ENCODE results near the gene SPNS2. TPM values are rescaled to one million over a fixed set of nuclear protein-coding genes. Genes with fewer than 3 reads are reported as not detected.
A peak's percentile ranks its signal among the peaks of the same experiment; 100 is the strongest.

The SPNS2 gene
- total and polyA plus RNA-seq, 4 donors = 2.3 to 56.2 (median 17.2) TPM

GRCh38 chr17:4547118-4547906 is 48.6 kb downstream of the SPNS2 start:
- no peaks in the 10 kb centered on the region for H3K27me3 ChIP-seq (ENCODE audit: control insufficient read depth in 1 of 2, insufficient read depth in 2 of 2, low read length in 1 of 2)
- WGBS, 2 donors = 84 to 87% methylated on average over 17 of the region's 17 CpGs
- H3K4me3 ChIP-seq (ENCODE audit: low read length in 2 of 2) = no peak overlapping the region
- ATAC-seq (ENCODE audit: low FRiP score) (no peak), DNase-seq (no peak)
- no peaks in the 10 kb centered on the region for H3K9me3 ChIP-seq (ENCODE audit: control insufficient read depth, low read length)
- H3K36me3 ChIP-seq (ENCODE audit: control insufficient read depth in 1 of 2, insufficient read depth in 2 of 2, low read length in 1 of 2) = peaks cover 0 to 10% of the 10 kb centered on the region in 2 donors
- no peaks in the 10 kb centered on the region for H3K4me1 ChIP-seq (ENCODE audit: control insufficient read depth in 1 of 2, insufficient read depth in 2 of 2, low read length in 2 of 2)
- intact Hi-C loops (cut with DNase I) = no loop called here
- H3K27ac ChIP-seq (ENCODE audit: low read depth in 1 of 2, low read length in 2 of 2) = no peak overlapping the region

DNA sequence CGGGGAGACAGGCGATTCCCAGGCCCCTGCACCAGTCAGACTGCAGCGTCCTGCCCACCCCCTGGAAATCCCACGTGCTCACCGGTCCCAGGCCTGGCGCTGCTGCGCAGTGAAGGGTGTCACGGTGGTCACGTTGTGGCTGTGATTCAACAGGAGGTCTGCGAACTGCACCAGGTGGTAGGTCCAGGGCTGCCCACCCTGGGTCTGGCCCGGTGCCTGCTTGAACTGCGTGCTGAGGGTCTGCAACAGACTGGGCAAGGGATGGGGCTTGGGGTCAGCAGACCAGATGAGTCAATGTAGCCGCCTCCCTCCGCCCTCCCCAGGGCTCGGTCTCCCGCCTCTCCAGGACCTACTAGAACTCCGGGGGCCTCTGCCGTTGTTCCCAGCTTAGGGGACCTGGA is 49.4 kb downstream of the SPNS2 start:
- H3K4me1 ChIP-seq (ENCODE audit: control insufficient read depth in 1 of 2, insufficient read depth in 2 of 2, low read length in 2 of 2) = no peaks in the 10 kb centered on the region
- intact Hi-C loops (cut with DNase I) = no loop called here
- H3K27ac ChIP-seq (ENCODE audit: low read depth in 1 of 2, low read length in 2 of 2) = no peak overlapping the region
- DNase-seq (no peak), ATAC-seq (ENCODE audit: low FRiP score) (no peak)
- H3K36me3 ChIP-seq (ENCODE audit: control insufficient read depth in 1 of 2, insufficient read depth in 2 of 2, low read length in 1 of 2) = peaks cover 0 to 10% of the 10 kb centered on the region in 2 donors
- H3K4me3 ChIP-seq (ENCODE audit: low read length in 2 of 2) = no peak overlapping the region
- 89 to 93% methylated on average over 18 of the region's 18 CpGs for WGBS, 2 donors
- H3K27me3 ChIP-seq (ENCODE audit: control insufficient read depth in 1 of 2, insufficient read depth in 2 of 2, low read length in 1 of 2) = no peaks in the 10 kb centered on the region
- H3K9me3 ChIP-seq (ENCODE audit: control insufficient read depth, low read length) = no peaks in the 10 kb centered on the region

DNA sequence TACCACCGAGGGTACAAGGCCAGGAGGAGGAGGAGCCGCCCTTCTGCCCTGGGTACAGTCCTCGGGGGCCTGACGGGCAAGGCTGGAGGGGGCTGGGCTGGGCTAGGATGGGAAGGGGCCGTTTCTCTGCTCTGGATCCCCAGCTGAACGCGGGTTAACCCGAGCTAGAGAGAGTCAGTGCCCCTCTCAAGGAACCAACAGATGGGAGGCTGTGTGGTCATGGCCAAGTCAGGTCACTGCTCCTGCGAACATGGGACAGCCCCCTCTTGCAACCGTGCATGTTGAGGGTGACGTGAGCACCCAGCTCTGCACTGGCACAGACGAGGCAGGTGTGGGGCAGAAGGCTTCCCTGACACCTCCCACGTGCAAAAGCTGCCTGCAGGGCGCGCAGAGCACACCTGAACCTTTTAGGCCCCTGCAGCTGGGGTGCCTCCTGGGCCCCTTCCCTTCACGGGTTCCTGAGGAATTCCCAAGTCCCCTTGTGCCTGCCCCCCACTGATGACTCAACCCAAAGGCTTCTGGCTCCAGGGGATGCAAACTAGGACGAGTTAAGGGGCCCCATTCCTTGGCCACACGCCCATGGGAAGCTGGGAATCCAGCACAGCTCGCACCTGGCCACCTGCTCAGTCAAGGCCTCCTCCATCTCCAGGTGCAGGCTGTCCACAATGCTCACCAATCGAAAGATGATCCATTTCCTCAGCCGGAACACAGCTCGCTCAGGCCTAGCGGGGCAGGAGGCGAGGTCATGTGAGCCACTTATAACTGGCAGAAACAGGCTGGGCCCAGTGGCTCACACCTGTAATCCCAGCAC is 50.2 kb downstream of the SPNS2 start:
- 82 to 85% methylated on average over 24 of the region's 24 CpGs for whole genome bisulfite sequencing, 2 donors
- Histone ChIP-seq H3K27ac (ENCODE audit: low read depth in 1 of 2, low read length in 2 of 2) (no peak overlapping the region), H3K36me3 (ENCODE audit: control insufficient read depth in 1 of 2, insufficient read depth in 2 of 2, low read length in 1 of 2) (peaks cover 0 to 10% of the 10 kb centered on the region in 2 donors), H3K4me1 (ENCODE audit: control insufficient read depth in 1 of 2, insufficient read depth in 2 of 2, low read length in 2 of 2) (no peaks in the 10 kb centered on the region), H3K4me3 (ENCODE audit: low read length in 2 of 2) (no peak overlapping the region), H3K9me3 (ENCODE audit: control insufficient read depth, low read length) (no peaks in the 10 kb centered on the region), H3K27me3 (ENCODE audit: control insufficient read depth in 1 of 2, insufficient read depth in 2 of 2, low read length in 1 of 2) (no peaks in the 10 kb centered on the region)
- DNase-seq (no peak), ATAC-seq (ENCODE audit: low FRiP score) (no peak)
- intact Hi-C loops (cut with DNase I) = no loop called here

DNA sequence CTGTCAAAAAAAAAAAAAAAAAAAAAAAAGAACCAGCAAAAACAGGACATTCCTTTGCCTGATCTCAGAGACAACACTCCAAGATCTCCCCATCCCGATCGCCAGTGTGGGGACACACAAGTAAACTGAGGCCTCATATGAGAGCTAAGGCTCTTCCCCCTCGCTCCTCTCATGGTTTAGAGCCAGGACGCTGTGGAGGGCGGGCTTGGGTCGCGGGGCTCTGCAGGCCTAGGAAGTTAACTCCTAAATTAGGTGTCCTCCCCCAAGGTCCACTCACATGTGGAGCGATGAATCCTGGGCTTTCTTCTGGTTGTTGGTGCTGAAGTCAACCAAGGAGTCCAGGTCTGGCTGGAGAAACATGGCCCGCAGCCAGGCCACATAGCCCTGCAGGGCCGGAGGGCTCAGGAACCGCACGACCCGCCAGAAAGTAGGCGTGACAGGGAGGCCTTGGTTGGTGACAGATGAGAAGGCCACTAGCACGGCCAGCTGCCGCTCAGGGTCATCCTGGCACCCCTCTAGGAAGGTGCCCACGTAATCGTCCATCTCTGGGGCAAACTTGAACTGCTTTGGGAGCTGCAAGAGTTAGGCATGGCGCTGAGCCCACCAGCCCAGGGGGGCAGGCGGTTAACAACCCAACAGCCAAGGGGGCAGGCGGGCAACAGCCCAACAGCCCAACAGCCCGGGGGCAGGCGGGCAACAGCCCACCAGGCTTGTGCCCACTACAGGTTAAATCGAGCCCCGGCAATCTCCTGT is 51.3 kb downstream of the SPNS2 start:
- H3K4me1 ChIP-seq (ENCODE audit: control insufficient read depth in 1 of 2, insufficient read depth in 2 of 2, low read length in 2 of 2) = no peaks in the 10 kb centered on the region
- no peaks in the 10 kb centered on the region for H3K9me3 ChIP-seq (ENCODE audit: control insufficient read depth, low read length)
- no peaks in the 10 kb centered on the region for H3K27me3 ChIP-seq (ENCODE audit: control insufficient read depth in 1 of 2, insufficient read depth in 2 of 2, low read length in 1 of 2)
- WGBS, 2 donors = 84 to 87% methylated on average over 25 of the region's 25 CpGs
- no peak overlapping the region for H3K4me3 ChIP-seq (ENCODE audit: low read length in 2 of 2)
- no peak overlapping the region for H3K27ac ChIP-seq (ENCODE audit: low read depth in 1 of 2, low read length in 2 of 2)
- H3K36me3 ChIP-seq (ENCODE audit: control insufficient read depth in 1 of 2, insufficient read depth in 2 of 2, low read length in 1 of 2) = peaks cover 0 to 10% of the 10 kb centered on the region in 2 donors
- ATAC-seq (ENCODE audit: low FRiP score) (no peak), DNase-seq (no peak)
- intact Hi-C loops (cut with DNase I) = no loop called here

GRCh38 chr17:4550534-4551039 is 51.9 kb downstream of the SPNS2 start:
- H3K27ac ChIP-seq (ENCODE audit: low read depth in 1 of 2, low read length in 2 of 2) = no peak overlapping the region
- H3K4me3 ChIP-seq (ENCODE audit: low read length in 2 of 2) = no peak overlapping the region
- H3K36me3 ChIP-seq (ENCODE audit: control insufficient read depth in 1 of 2, insufficient read depth in 2 of 2, low read length in 1 of 2) = peaks cover 0 to 10% of the 10 kb centered on the region in 2 donors
- DNase-seq (no peak), ATAC-seq (ENCODE audit: low FRiP score) (no peak)
- H3K27me3 ChIP-seq (ENCODE audit: control insufficient read depth in 1 of 2, insufficient read depth in 2 of 2, low read length in 1 of 2) = no peaks in the 10 kb centered on the region
- intact Hi-C loops (cut with DNase I) = no loop called here
- no peaks in the 10 kb centered on the region for H3K4me1 ChIP-seq (ENCODE audit: control insufficient read depth in 1 of 2, insufficient read depth in 2 of 2, low read length in 2 of 2)
- H3K9me3 ChIP-seq (ENCODE audit: control insufficient read depth, low read length) = no peaks in the 10 kb centered on the region
- WGBS, 2 donors = 91% methylated on average over 16 of the region's 16 CpGs

GRCh38 chr17:4551141-4551540 is 52.5 kb downstream of the SPNS2 start:
- ATAC-seq (ENCODE audit: low FRiP score) (no peak), DNase-seq (no peak)
- H3K4me3 ChIP-seq (ENCODE audit: low read length in 2 of 2) = no peak overlapping the region
- H3K36me3 ChIP-seq (ENCODE audit: control insufficient read depth in 1 of 2, insufficient read depth in 2 of 2, low read length in 1 of 2) = peaks cover 0 to 10% of the 10 kb centered on the region in 2 donors
- H3K4me1 ChIP-seq (ENCODE audit: control insufficient read depth in 1 of 2, insufficient read depth in 2 of 2, low read length in 2 of 2) = no peaks in the 10 kb centered on the region
- H3K9me3 ChIP-seq (ENCODE audit: control insufficient read depth, low read length) = no peaks in the 10 kb centered on the region
- H3K27ac ChIP-seq (ENCODE audit: low read depth in 1 of 2, low read length in 2 of 2) = no peak overlapping the region
- no peaks in the 10 kb centered on the region for H3K27me3 ChIP-seq (ENCODE audit: control insufficient read depth in 1 of 2, insufficient read depth in 2 of 2, low read length in 1 of 2)
- WGBS, 2 donors = 80 to 85% methylated on average over 8 of the region's 8 CpGs
- intact Hi-C loops (cut with DNase I) = no loop called here

DNA sequence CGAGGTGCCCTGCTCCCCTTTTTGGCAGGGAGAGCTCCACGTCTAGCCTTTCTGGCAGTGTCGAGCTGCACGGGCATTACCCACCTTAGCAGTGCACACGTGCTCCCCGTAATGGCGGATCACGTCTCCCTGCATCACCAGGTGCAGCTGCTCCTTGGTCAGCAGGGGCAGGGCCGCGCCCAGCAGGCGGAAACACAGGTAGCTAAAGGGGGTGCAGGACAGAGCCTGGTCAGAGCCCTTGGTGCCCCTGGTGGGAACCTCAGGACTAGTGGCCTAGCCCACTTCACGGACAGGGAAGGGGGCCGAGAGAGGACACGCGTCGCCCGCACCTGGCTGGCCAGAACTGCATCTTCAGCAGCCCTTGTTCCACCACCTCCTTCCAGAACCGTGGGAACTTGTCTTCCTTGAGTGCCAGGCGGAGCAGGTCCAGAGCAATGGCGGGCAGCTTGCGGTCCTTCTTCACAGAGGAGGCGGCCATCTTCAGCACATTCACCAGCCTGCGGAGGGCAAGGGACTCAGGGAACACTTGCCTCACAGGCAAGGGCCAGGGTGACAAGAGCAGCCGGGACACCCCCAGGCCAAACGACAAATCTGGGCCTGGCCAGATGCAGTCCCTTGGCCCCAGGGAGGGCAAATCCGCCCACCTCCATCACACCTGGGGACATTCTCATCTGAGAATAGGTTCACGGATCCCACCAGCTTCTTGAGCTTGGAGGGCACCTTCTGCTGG is 53.3 kb downstream of the SPNS2 start:
- H3K27ac ChIP-seq (ENCODE audit: low read depth in 1 of 2, low read length in 2 of 2) = no peak overlapping the region
- H3K4me1 ChIP-seq (ENCODE audit: control insufficient read depth in 1 of 2, insufficient read depth in 2 of 2, low read length in 2 of 2) = no peaks in the 10 kb centered on the region
- H3K27me3 ChIP-seq (ENCODE audit: control insufficient read depth in 1 of 2, insufficient read depth in 2 of 2, low read length in 1 of 2) = no peaks in the 10 kb centered on the region
- 95% methylated on average over 27 of the region's 27 CpGs for WGBS, 2 donors
- peak in 1 of 2 donors; percentile 74 for DNase-seq
- no peaks in the 10 kb centered on the region for H3K9me3 ChIP-seq (ENCODE audit: control insufficient read depth, low read length)
- intact Hi-C loops (cut with DNase I) = no loop called here
- ATAC-seq (ENCODE audit: low FRiP score) = no peak
- H3K4me3 ChIP-seq (ENCODE audit: low read length in 2 of 2) = no peak overlapping the region
- peaks cover 0 to 10% of the 10 kb centered on the region in 2 donors for H3K36me3 ChIP-seq (ENCODE audit: control insufficient read depth in 1 of 2, insufficient read depth in 2 of 2, low read length in 1 of 2)

DNA sequence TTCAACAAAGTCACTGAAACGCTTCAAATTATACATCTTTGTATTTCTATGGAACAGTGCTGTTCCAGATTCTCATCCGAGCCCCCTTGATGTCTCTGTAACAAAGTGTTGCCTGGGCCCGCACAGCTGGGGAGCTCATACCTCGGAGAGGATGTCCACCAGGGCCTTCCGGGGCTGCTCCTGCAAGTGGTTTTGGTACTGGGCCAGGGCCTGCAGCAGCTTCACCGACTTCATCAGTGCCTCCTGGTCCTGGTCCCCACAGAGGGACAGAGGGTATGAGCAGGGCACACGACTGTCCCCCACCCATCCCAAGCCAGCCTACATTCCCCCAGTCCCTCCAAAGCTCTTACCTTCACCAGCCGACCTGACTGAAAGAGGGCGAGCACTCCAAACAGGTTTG is 55.0 kb downstream of the SPNS2 start:
- DNase-seq (peak in 1 of 2 donors; percentile 37), ATAC-seq (ENCODE audit: low FRiP score) (no peak)
- peaks cover 0 to 7% of the 10 kb centered on the region in 2 donors for H3K36me3 ChIP-seq (ENCODE audit: control insufficient read depth in 1 of 2, insufficient read depth in 2 of 2, low read length in 1 of 2)
- WGBS, 2 donors = 82 to 87% methylated on average over 9 of the region's 9 CpGs
- H3K27ac ChIP-seq (ENCODE audit: low read depth in 1 of 2, low read length in 2 of 2) = no peak overlapping the region
- H3K4me1 ChIP-seq (ENCODE audit: control insufficient read depth in 1 of 2, insufficient read depth in 2 of 2, low read length in 2 of 2) = no peaks in the 10 kb centered on the region
- H3K4me3 ChIP-seq (ENCODE audit: low read length in 2 of 2) = no peak overlapping the region
- no peaks in the 10 kb centered on the region for H3K9me3 ChIP-seq (ENCODE audit: control insufficient read depth, low read length)
- no peaks in the 10 kb centered on the region for H3K27me3 ChIP-seq (ENCODE audit: control insufficient read depth in 1 of 2, insufficient read depth in 2 of 2, low read length in 1 of 2)
- intact Hi-C loops (cut with DNase I) = no loop called here
